Karpas-422 (cell line): ENCODE results near the gene FMO3. TPM values are rescaled to one million over a fixed set of nuclear protein-coding genes. Genes with fewer than 3 reads are reported as not detected.

ENCODE experiments used
- DNase-seq: peaks from one replicate; pipeline ENCODE4 v3.0.0-alpha.2; 2015
- H2AFZ ChIP-seq: fragments of 200-600 bp; sonication (generic); 2 replicates; pipeline ENCODE4 v1.6.1; 2014; ENCODE audit warnings: antibody characterized with exemption, low read length, mixed read lengths
- H3K27ac ChIP-seq: fragments of 200-600 bp; sonication (generic); 2 replicates; pipeline ENCODE4 v1.5.1; 2014; ENCODE audit warnings: mild to moderate bottlenecking, low read length, moderate library complexity
- H3K27me3 ChIP-seq: fragments of 200-600 bp; sonication (generic); 2 replicates; pipeline ENCODE4 v1.6.1; 2014; ENCODE audit warnings: low read length, mixed read lengths
- H3K36me3 ChIP-seq: fragments of 200-600 bp; sonication (generic); 2 replicates; pipeline ENCODE4 v1.6.1; 2014; ENCODE audit warnings: low read length, mixed read lengths; ENCODE audit not compliant: insufficient read depth
- H3K4me1 ChIP-seq: fragments of 200-600 bp; sonication (generic); 2 replicates; pipeline ENCODE4 v1.6.1; 2014; ENCODE audit warnings: mild to moderate bottlenecking, low read length, mixed read lengths
- H3K4me2 ChIP-seq: fragments of 200-600 bp; sonication (generic); 2 replicates; pipeline ENCODE4 v1.6.1; 2014; ENCODE audit warnings: low read length, low read depth, mild to moderate bottlenecking; ENCODE audit not compliant: poor library complexity, severe bottlenecking
- H3K4me3 ChIP-seq: fragments of 200-600 bp; sonication (generic); 2 replicates; pipeline ENCODE4 v1.5.1; 2014; ENCODE audit warnings: mild to moderate bottlenecking, antibody characterized with exemption, low read length, mixed read lengths
- H3K79me2 ChIP-seq: fragments of 200-600 bp; sonication (generic); 2 replicates; pipeline ENCODE4 v1.6.1; 2014; ENCODE audit warnings: mild to moderate bottlenecking, low read length, mixed read lengths
- H3K9ac ChIP-seq: fragments of 200-600 bp; sonication (generic); 2 replicates; pipeline ENCODE4 v1.6.0; 2014; ENCODE audit warnings: low read length
- H3K9me2 ChIP-seq: fragments of 200-600 bp; sonication (generic), shearing (Covaris generic); replicated peaks from 2 replicates; pipeline ENCODE4 v1.6.0; 2014; ENCODE audit warnings: mild to moderate bottlenecking, low read length, moderate library complexity; ENCODE audit not compliant: insufficient read depth
- H3K9me3 ChIP-seq: fragments of 300-700, 200-600 bp; sonication (generic); 2 replicates; pipeline ENCODE4 v1.6.1; 2014; ENCODE audit warnings: low read length, mixed read lengths
- H4K20me1 ChIP-seq: fragments of 200-600 bp; sonication (generic); 2 replicates; pipeline ENCODE4 v1.6.1; 2014; ENCODE audit warnings: mild to moderate bottlenecking, antibody characterized with exemption, low read length, low read depth; ENCODE audit not compliant: insufficient read depth
- total RNA-seq: library from RNA; depleted of rRNA; stranded (reverse); fragments of >200 nt; shearing (Covaris generic); gene quantifications from 2 replicates; pipeline ENCODE4 v1.2.3, GENCODE V29; 2014; ENCODE audit warnings: low replicate concordance

The FMO3 gene
- total RNA-seq, 1 experiment from 2014 or later = not detected

- no peak overlapping the region for H3K27ac ChIP-seq
- H2AFZ ChIP-seq = no peak overlapping the region
- H3K4me1 ChIP-seq = no peaks in the 10 kb centered on the region
- no peaks in the 10 kb centered on the region for H3K36me3 ChIP-seq
- no peaks in the 10 kb centered on the region for H4K20me1 ChIP-seq
- H3K9me3 ChIP-seq = no peaks in the 10 kb centered on the region
- no peak overlapping the region for H3K4me3 ChIP-seq
- no peak for DNase-seq
- no peaks in the 10 kb centered on the region for H3K79me2 ChIP-seq
- no peaks in the 10 kb centered on the region for H3K9me2 ChIP-seq
- H3K4me2 ChIP-seq = no peak overlapping the region
- H3K27me3 ChIP-seq = no peaks in the 10 kb centered on the region
- no peak overlapping the region for H3K9ac ChIP-seq
Measured at GRCh38 chr1:171152549-171152948, 61.8 kb downstream of the FMO3 start.

GRCh38 chr1:171155484-171155883 lies 64.8 kb downstream of the FMO3 start:
- Histone ChIP-seq H3K9me2 (no peaks in the 10 kb centered on the region), H3K36me3 (no peaks in the 10 kb centered on the region), H3K9me3 (no peaks in the 10 kb centered on the region), H3K9ac (no peak overlapping the region), H3K79me2 (no peaks in the 10 kb centered on the region), H3K4me2 (no peak overlapping the region), H4K20me1 (no peaks in the 10 kb centered on the region), H3K4me1 (no peaks in the 10 kb centered on the region), H2AFZ (no peak overlapping the region), H3K27ac (no peak overlapping the region), H3K4me3 (no peak overlapping the region), H3K27me3 (no peaks in the 10 kb centered on the region)
- DNase-seq = no peak

- Histone ChIP-seq H2AFZ (no peak overlapping the region), H3K4me2 (no peak overlapping the region), H3K36me3 (no peaks in the 10 kb centered on the region), H4K20me1 (no peaks in the 10 kb centered on the region), H3K27ac (no peak overlapping the region), H3K9me3 (no peaks in the 10 kb centered on the region), H3K9me2 (no peaks in the 10 kb centered on the region), H3K4me3 (no peak overlapping the region), H3K79me2 (no peaks in the 10 kb centered on the region), H3K9ac (no peak overlapping the region), H3K27me3 (no peaks in the 10 kb centered on the region), H3K4me1 (no peaks in the 10 kb centered on the region)
- no peak for DNase-seq
Measured at GRCh38 chr1:171158096-171158495, 67.4 kb downstream of the FMO3 start.

- H3K36me3 ChIP-seq = no peaks in the 10 kb centered on the region
Measured at GRCh38 chr1:171158551-171158950, 67.8 kb downstream of the FMO3 start.

GRCh38 chr1:171159148-171159547 lies 68.4 kb downstream of the FMO3 start:
- H4K20me1 ChIP-seq = no peaks in the 10 kb centered on the region
- no peaks in the 10 kb centered on the region for H3K27me3 ChIP-seq
- H3K9me3 ChIP-seq = no peaks in the 10 kb centered on the region
- no peak overlapping the region for H3K4me3 ChIP-seq
- DNase-seq = no peak
- H2AFZ ChIP-seq = no peak overlapping the region
- no peaks in the 10 kb centered on the region for H3K79me2 ChIP-seq
- no peak overlapping the region for H3K9ac ChIP-seq
- H3K4me1 ChIP-seq = no peaks in the 10 kb centered on the region
- no peak overlapping the region for H3K4me2 ChIP-seq
- H3K36me3 ChIP-seq = no peaks in the 10 kb centered on the region
- no peak overlapping the region for H3K27ac ChIP-seq
- no peaks in the 10 kb centered on the region for H3K9me2 ChIP-seq

More at GRCh38 chr1:171158551-171158950, 67.8 kb downstream of the FMO3 start:
- Histone ChIP-seq H3K27me3 (no peaks in the 10 kb centered on the region), H4K20me1 (no peaks in the 10 kb centered on the region), H3K79me2 (no peaks in the 10 kb centered on the region), H2AFZ (no peak overlapping the region), H3K9ac (no peak overlapping the region), H3K27ac (no peak overlapping the region), H3K4me3 (no peak overlapping the region), H3K9me2 (no peaks in the 10 kb centered on the region), H3K9me3 (no peaks in the 10 kb centered on the region), H3K4me1 (no peaks in the 10 kb centered on the region), H3K4me2 (no peak overlapping the region)
- DNase-seq = no peak

- Histone ChIP-seq H3K79me2 (no peaks in the 10 kb centered on the region), H3K27me3 (no peaks in the 10 kb centered on the region), H3K4me2 (no peak overlapping the region), H3K9me2 (no peaks in the 10 kb centered on the region), H3K4me1 (no peaks in the 10 kb centered on the region), H3K36me3 (no peaks in the 10 kb centered on the region), H4K20me1 (no peaks in the 10 kb centered on the region), H2AFZ (no peak overlapping the region), H3K9ac (no peak overlapping the region), H3K4me3 (no peak overlapping the region), H3K27ac (no peak overlapping the region), H3K9me3 (no peaks in the 10 kb centered on the region)
- DNase-seq = no peak
Measured at GRCh38 chr1:171160211-171160610, 69.5 kb downstream of the FMO3 start.

- Histone ChIP-seq H3K4me1 (no peaks in the 10 kb centered on the region), H2AFZ (no peak overlapping the region)
Measured at GRCh38 chr1:171160639-171161354, 70.1 kb downstream of the FMO3 start.

GRCh38 chr1:171161431-171161830 lies 70.7 kb downstream of the FMO3 start:
- DNase-seq = no peak
- no peak overlapping the region for H3K4me2 ChIP-seq
- H3K4me3 ChIP-seq = no peak overlapping the region
- no peak overlapping the region for H2AFZ ChIP-seq
- H3K9ac ChIP-seq = no peak overlapping the region
- H3K9me3 ChIP-seq = no peaks in the 10 kb centered on the region
- H3K27me3 ChIP-seq = no peaks in the 10 kb centered on the region
- no peaks in the 10 kb centered on the region for H3K4me1 ChIP-seq
- H4K20me1 ChIP-seq = no peaks in the 10 kb centered on the region
- no peak overlapping the region for H3K27ac ChIP-seq
- no peaks in the 10 kb centered on the region for H3K79me2 ChIP-seq
- H3K9me2 ChIP-seq = no peaks in the 10 kb centered on the region
- no peaks in the 10 kb centered on the region for H3K36me3 ChIP-seq

More at GRCh38 chr1:171160639-171161354, 70.1 kb downstream of the FMO3 start:
- Histone ChIP-seq H3K9ac (no peak overlapping the region), H3K79me2 (no peaks in the 10 kb centered on the region), H3K4me3 (no peak overlapping the region), H3K27me3 (no peaks in the 10 kb centered on the region), H3K4me2 (no peak overlapping the region), H4K20me1 (no peaks in the 10 kb centered on the region), H3K36me3 (no peaks in the 10 kb centered on the region), H3K9me2 (no peaks in the 10 kb centered on the region), H3K27ac (no peak overlapping the region), H3K9me3 (no peaks in the 10 kb centered on the region)
- no peak for DNase-seq
